TTC549 (cell line): ENCODE measurements around the gene ABCC4.

Experiments
- FAIRE-seq: peaks from 2 replicates; lab custom pipeline; 2012; peaks lifted over from hg19 to GRCh38; lab: Jason Lieb, UNC

The ABCC4 gene

GRCh38 chr13:95154413-95154886, 146.8 kb downstream of the ABCC4 start:
- no peak for FAIRE-seq

DNA sequence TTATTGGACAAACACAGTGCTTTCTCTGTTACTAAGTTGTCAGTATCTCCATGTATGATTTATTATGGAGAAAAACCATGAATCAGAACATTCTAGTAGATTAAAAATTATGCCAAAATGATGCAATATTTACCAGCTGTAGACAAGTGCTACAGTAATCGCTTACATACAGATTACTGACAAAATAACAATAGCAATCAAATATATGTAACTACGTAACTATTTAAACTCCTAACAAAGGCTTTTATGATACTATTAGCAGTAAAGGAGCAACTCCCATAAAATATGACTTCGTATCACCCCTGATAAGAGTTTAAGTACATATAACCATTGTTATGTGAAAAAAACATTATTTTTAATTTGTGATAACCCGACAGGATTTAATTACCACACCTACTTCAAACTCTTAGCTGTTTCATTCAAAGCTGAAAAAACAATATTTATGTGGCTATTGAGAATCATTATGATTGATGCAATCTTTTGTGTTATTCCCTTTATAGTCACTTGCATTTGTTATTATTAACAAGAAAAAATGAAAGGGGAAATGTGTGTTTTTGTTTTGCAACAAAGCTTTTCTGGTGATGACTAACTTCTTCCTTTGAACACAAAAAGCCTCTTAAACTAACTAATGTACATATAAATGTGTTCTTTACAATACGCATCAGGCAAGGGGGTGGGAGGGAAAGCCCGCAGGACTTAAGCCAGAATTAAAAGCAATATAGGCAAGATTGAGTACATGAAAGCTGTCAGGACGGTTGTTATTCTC, 147.4 kb downstream of the ABCC4 start:
- FAIRE-seq: no peak

- no peak for FAIRE-seq
Observed at GRCh38 chr13:95151942-95152587, 149.2 kb downstream of the ABCC4 start.

DNA sequence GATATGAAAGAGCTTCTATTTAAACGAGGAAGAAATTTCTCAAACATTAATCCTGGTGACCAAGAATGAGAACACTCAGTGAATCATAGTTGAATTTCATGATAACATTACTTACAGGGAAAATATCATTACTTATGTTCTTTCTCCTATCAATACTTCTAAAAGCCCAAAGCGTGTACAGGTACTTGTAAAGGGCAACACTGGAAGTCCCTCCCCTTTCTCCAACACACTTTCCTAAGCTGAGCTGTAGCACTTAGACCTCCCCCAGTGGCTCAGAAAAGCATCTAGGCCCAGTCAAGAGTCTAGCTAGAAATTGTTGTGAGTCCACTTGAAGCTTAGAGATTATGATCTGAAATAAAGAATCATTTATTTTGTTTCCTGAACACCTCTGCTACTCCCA, 150.7 kb downstream of the ABCC4 start:
- no peak for FAIRE-seq

GRCh38 chr13:95146486-95146885, 154.8 kb downstream of the ABCC4 start:
- no peak for FAIRE-seq

DNA sequence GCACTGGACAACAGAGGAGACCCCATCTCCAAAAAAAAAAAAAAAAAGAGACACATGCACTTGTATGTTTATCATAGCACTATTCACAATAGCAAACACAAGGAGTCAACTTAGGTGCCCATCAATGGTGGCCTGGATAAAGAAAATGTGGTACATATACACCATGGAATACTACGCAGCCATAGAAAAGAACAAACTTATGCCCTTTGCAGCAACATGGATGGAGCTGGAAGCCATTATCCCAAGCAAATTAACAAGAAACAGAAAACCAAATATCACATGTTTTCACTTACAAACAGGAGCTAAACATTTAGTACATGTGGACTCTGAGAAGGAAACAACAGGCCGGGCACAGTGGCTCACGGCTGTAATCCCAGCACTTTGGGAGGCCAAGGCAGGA, 155.7 kb downstream of the ABCC4 start:
- no peak for FAIRE-seq

- FAIRE-seq: no peak
Observed at GRCh38 chr13:95140502-95140901, 160.7 kb downstream of the ABCC4 start.

- FAIRE-seq: no peak
Observed at GRCh38 chr13:95138876-95139585, 162.2 kb downstream of the ABCC4 start.

DNA sequence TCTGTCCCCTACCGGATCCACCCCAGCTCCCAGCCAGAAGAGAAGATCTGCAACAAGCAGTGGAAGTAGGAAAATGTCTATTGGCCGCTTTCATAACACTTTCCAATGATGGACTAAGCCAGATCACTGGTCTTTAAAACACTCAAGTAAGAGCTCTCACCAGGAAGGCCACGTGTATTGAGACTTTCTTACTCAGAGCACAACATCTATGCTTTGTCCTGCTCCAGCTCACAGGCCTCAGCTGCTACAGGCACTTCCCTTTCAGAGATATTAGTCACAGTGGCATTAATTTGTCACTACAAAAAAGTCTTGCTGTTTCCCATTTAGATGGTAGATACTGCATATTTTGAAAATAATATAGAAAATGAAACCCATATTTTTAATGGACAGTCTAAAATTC, 164.2 kb downstream of the ABCC4 start:
- no peak for FAIRE-seq

DNA sequence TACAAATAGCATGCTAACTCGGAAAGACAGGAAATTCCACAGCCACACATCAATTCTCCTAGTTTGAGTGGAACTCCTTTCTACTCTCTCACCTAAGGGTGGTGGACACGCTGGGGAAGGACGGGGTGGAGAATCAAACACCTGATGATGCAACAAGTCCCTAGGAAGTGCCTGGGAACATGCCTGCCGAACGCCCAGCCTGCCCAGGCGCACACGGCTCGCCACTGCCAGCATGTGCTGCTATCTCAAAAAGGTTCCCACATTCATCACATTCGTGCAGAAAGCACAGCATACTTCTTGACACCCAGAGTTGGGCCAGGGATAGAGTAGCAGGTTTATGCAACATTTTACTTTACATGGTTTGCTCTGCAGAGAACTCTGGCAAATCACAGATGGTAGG, 164.6 kb downstream of the ABCC4 start:
- FAIRE-seq: no peak

DNA sequence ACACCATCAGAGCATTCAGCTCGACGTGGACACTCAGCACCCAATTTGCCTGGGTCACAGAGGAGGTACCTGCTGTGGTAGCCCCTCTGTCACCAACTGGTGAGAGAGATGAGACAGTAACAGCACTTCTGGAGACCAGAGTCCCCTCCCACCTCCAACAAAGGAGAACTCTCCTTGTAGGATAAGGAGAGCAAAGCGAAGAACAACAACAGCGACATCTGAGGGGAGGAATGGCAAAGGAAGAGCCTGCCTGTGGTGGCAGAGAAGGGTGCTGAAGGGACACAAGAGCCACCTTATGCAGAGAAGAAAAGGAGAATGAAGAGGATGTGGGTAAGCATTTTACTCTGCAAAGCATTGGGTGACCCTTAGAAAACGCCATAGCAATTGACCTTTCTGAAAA, 167.8 kb downstream of the ABCC4 start:
- FAIRE-seq: no peak

- no peak for FAIRE-seq
Observed at GRCh38 chr13:95129004-95129403, 172.2 kb downstream of the ABCC4 start.

GRCh38 chr13:95128045-95128643, 173.1 kb downstream of the ABCC4 start:
- no peak for FAIRE-seq

DNA sequence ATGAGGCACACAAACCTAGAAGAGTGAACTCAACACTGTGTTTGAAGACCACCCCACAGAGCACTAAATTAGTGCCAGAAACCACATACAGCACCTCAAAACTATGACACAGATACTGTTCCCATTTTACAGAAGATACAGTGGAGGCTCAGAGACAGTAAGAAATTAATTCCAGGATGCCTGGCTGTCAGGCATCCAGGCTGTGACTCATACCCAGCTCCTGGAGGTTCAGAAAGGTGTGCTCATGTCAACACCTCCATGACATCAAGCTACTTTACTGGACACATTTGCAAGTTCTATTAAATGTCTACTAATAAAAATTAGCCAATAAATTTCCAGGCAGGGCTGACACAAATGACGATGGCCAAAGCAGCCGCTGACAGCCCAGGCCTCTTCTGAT, 176.3 kb downstream of the ABCC4 start:
- no peak for FAIRE-seq

- no peak for FAIRE-seq
Observed at GRCh38 chr13:95123726-95124125, 177.5 kb downstream of the ABCC4 start.

DNA sequence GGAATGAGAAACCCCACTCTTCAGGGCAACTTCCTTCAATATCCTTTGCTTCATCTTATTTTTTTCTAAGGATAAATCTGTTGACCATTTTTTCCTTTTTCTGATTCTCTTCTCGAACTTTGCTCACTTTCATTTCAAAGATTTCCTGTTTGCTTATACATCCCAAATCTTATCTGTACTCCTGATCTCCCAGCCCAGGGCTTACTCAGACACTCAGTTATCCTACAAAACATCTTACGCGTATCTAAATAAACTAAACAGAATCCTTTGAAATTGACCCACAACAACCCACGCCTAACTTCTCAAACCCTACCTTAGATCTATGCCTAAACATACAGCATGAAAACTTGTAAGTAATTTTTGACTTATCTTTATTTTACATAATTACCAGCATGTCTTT, 179.2 kb downstream of the ABCC4 start:
- no peak for FAIRE-seq

GRCh38 chr13:95121516-95121915, 179.7 kb downstream of the ABCC4 start:
- no peak for FAIRE-seq

GRCh38 chr13:95120650-95121049, 180.6 kb downstream of the ABCC4 start:
- no peak for FAIRE-seq

DNA sequence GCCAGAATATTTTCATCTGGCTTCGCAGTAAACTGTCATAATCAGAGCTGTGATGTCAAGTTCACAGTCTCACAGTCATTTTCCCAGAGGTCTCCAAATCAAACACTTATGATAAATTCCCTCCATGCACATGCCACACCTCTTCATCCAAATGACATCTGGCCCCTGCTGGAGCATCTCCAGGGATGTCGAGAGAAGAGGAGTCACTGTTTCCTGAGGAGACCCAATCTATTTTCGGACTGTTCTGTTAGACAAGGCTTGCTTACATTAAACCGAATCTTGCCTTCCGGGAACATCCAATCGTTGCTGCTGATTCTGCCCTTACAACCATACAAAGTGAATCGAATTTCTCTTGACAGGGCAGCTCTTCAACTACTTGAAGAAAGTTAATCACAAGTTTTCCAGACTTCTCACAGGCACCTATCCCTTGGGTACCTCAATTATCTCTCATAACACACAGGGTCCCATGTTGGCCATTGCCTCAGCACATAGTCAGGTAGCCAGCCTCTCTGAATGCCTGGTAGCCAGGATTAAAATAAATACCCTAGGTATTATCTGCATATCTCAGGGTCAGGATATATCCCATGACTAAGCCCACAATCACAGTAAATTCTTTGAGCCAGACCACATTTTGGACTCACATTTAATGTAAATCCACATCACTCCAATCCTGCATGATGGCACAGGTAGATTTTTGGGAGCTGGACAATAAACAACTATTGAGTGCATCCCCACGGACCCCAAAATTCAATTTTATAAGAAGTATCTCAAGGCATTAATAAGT, 182.5 kb downstream of the ABCC4 start:
- no peak for FAIRE-seq

- FAIRE-seq: no peak
Observed at GRCh38 chr13:95117092-95117491, 184.2 kb downstream of the ABCC4 start.

- FAIRE-seq: no peak
Observed at GRCh38 chr13:95115525-95115924, 185.7 kb downstream of the ABCC4 start.

- FAIRE-seq: no peak
Observed at GRCh38 chr13:95113601-95114000, 187.7 kb downstream of the ABCC4 start.
